ENCODE results near the gene TNFAIP2.

Gene TNFAIP2

DNA sequence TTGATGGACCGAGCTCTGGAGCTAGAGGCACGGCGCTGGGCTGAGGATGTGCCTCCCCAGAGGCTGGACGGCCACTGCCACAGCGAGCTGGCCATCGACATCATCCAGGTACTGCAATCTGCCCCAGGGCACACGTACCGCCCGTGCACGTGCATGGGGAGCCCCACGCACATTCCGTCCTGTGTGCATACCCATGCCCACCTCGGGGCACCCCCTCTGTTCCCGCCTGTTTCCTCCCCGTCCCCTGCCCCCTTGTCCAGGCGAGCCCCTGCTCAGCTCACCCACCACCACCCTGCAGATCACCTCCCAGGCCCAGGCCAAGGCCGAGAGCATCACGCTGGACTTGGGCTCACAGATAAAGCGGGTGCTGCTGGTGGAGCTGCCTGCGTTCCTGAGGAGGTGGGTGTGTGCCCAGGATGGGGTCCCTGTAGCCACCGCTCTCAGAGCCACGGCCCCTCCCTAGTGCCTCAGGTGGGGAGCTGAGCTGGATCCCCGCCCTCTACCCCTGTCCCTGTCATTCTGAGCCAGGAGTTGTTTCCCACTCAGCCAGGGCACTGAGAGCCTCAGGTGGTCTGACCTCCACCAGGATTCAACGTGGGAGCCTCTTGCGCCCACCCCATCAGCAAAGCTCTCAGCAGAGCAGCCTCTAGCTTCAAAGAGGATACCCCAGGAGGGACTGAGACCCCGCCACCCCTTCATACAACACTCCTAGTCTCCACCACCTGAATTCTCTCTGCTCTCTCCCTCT, 6.9 kb downstream of the TNFAIP2 start:
- Histone ChIP-seq H3K4me3 (ENCODE audit: severe bottlenecking) (no peak overlapping the region), H3K36me3 (ENCODE audit: low read depth) (peaks cover 6% of the 10 kb centered on the region), H3K27ac (ENCODE audit: poor library complexity, severe bottlenecking) (peak overlapping the region; percentile 94), H3K4me1 (ENCODE audit: insufficient read depth, poor library complexity, severe bottlenecking) (peaks cover 45% of the 10 kb centered on the region), H3K9me3 (ENCODE audit: severe bottlenecking) (no peaks in the 10 kb centered on the region), H3K27me3 (ENCODE audit: insufficient read depth, poor library complexity, severe bottlenecking) (no peaks in the 10 kb centered on the region)
- DNase-seq (ENCODE audit: low spot score) (peak; percentile 70), ATAC-seq (ENCODE audit: low read depth) (no peak)
- TF ChIP-seq, protein P1, sequence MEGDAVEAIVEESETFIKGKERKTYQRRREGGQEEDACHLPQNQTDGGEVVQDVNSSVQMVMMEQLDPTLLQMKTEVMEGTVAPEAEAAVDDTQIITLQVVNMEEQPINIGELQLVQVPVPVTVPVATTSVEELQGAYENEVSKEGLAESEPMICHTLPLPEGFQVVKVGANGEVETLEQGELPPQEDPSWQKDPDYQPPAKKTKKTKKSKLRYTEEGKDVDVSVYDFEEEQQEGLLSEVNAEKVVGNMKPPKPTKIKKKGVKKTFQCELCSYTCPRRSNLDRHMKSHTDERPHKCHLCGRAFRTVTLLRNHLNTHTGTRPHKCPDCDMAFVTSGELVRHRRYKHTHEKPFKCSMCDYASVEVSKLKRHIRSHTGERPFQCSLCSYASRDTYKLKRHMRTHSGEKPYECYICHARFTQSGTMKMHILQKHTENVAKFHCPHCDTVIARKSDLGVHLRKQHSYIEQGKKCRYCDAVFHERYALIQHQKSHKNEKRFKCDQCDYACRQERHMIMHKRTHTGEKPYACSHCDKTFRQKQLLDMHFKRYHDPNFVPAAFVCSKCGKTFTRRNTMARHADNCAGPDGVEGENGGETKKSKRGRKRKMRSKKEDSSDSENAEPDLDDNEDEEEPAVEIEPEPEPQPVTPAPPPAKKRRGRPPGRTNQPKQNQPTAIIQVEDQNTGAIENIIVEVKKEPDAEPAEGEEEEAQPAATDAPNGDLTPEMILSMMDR (IDR thresholded peaks at IDR 0.05; ENCODE audit: poor library complexity, severe bottlenecking), result no peak

DNA sequence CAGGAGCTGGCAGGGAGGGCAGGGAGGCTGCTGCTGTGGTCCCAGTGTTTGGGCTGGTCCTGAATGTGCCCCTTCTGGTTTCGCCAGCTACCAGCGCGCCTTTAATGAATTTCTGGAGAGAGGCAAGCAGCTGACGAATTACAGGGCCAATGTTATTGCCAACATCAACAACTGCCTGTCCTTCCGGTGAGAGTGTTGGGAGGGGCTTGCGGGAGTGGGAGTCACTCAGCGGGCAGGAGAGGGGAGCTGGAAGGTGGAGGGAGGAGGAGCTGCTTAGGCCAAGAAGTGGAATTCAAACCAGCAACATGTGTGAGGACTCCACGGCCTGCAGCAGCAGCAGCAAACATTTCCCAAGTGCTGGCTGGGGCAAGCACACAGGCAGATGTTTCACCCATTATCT, 7.7 kb downstream of the TNFAIP2 start:
- ATAC-seq (ENCODE audit: low read depth) (peak; percentile 51), DNase-seq (ENCODE audit: low spot score) (peak; percentile 85)
- peaks cover 6% of the 10 kb centered on the region for H3K36me3 ChIP-seq (ENCODE audit: low read depth)
- H3K4me1 ChIP-seq (ENCODE audit: insufficient read depth, poor library complexity, severe bottlenecking), result peaks cover 45% of the 10 kb centered on the region
- no peak overlapping the region for H3K4me3 ChIP-seq (ENCODE audit: severe bottlenecking)
- peak overlapping the region; percentile 94 for H3K27ac ChIP-seq (ENCODE audit: poor library complexity, severe bottlenecking)
- H3K9me3 ChIP-seq (ENCODE audit: severe bottlenecking), result no peaks in the 10 kb centered on the region
- H3K27me3 ChIP-seq (ENCODE audit: insufficient read depth, poor library complexity, severe bottlenecking), result no peaks in the 10 kb centered on the region
- TF ChIP-seq, protein P1 (IDR thresholded peaks at IDR 0.05; ENCODE audit: poor library complexity, severe bottlenecking), result no peak

DNA sequence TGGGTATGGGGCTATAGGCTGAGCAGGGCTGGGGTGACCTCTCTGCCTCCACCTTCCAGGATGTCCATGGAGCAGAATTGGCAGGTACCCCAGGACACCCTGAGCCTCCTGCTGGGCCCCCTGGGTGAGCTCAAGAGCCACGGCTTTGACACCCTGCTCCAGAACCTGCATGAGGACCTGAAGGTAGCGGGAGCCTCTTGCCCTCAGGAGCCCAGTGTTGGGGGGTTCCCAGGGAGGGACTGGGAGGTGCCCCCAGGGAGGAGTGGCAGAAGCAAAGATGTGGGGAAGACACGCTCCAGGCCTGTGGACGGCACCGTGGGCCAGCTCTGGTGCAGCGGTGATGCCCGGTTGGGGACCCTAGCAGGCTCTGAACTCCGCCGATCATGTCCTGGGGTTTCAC, 8.3 kb downstream of the TNFAIP2 start:
- TF ChIP-seq, protein P1 (IDR thresholded peaks at IDR 0.05; ENCODE audit: poor library complexity, severe bottlenecking), result no peak
- DNase-seq (ENCODE audit: low spot score), result peak; percentile 68
- peaks cover 6% of the 10 kb centered on the region for H3K36me3 ChIP-seq (ENCODE audit: low read depth)
- no peak overlapping the region for H3K4me3 ChIP-seq (ENCODE audit: severe bottlenecking)
- H3K27me3 ChIP-seq (ENCODE audit: insufficient read depth, poor library complexity, severe bottlenecking), result no peaks in the 10 kb centered on the region
- no peaks in the 10 kb centered on the region for H3K9me3 ChIP-seq (ENCODE audit: severe bottlenecking)
- H3K27ac ChIP-seq (ENCODE audit: poor library complexity, severe bottlenecking), result peak overlapping the region; percentile 94
- ATAC-seq (ENCODE audit: low read depth), result no peak
- H3K4me1 ChIP-seq (ENCODE audit: insufficient read depth, poor library complexity, severe bottlenecking), result peaks cover 44% of the 10 kb centered on the region

DNA sequence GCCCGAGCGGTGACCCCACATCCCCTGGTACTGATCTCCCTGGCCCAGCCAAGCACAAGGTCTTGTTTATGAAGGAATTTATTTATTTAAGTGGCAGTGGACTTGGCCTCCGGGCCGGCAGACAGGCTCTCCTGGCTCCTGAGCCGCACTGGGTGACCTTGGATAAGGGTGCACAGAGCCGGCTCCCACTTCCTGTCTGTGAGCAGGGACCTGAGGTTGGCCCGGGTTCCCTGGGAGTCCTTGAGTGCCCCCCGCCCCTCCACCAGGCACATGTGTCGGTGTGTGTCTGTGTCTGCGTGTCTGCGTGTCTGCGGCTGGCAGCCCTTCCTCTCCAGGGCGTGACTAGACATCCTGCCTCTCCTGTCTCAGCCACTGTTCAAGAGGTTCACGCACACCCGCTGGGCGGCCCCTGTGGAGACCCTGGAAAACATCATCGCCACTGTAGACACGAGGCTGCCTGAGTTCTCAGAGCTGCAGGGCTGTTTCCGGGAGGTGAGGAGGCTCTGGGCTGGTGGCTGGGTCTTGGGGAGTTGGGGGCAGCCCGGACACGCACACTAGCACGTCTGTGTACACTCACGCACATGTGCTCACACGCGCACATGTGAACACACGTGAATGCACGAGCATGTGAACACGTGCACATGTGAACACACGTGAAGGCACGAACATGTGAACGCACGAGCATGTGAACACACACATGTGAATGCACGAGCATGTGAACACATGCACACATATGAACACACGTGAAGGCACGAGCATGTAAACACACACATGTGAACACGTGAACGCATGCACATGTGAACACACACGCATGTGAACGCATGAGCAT, 9.3 kb downstream of the TNFAIP2 start:
- H3K4me1 ChIP-seq (ENCODE audit: insufficient read depth, poor library complexity, severe bottlenecking), result peaks cover 51% of the 10 kb centered on the region
- no peak for ATAC-seq (ENCODE audit: low read depth)
- DNase-seq (ENCODE audit: low spot score), result peak; percentile 71
- peaks cover 6% of the 10 kb centered on the region for H3K36me3 ChIP-seq (ENCODE audit: low read depth)
- no peak overlapping the region for H3K4me3 ChIP-seq (ENCODE audit: severe bottlenecking)
- H3K27ac ChIP-seq (ENCODE audit: poor library complexity, severe bottlenecking), result peak overlapping the region; percentile 94
- H3K9me3 ChIP-seq (ENCODE audit: severe bottlenecking), result no peaks in the 10 kb centered on the region
- TF ChIP-seq, protein P1 (IDR thresholded peaks at IDR 0.05; ENCODE audit: poor library complexity, severe bottlenecking), result no peak
- no peaks in the 10 kb centered on the region for H3K27me3 ChIP-seq (ENCODE audit: insufficient read depth, poor library complexity, severe bottlenecking)
